C4-2B (cell line): Measurements from ENCODE around the gene HNRNPAB.

Experiments used
- ZFX ChIP-seq: fragments of 450-650 bp; IDR thresholded peaks from 2 replicates; pipeline ENCODE4 v1.6.1; 2017
- TF ChIP-seq, protein P1 (sequence below): fragments of 450-650 bp; conservative IDR thresholded peaks from 2 replicates; pipeline ENCODE4 v1.5.1; 2017; ENCODE audit warnings: mild to moderate bottlenecking

- TF ChIP-seq, protein P1, sequence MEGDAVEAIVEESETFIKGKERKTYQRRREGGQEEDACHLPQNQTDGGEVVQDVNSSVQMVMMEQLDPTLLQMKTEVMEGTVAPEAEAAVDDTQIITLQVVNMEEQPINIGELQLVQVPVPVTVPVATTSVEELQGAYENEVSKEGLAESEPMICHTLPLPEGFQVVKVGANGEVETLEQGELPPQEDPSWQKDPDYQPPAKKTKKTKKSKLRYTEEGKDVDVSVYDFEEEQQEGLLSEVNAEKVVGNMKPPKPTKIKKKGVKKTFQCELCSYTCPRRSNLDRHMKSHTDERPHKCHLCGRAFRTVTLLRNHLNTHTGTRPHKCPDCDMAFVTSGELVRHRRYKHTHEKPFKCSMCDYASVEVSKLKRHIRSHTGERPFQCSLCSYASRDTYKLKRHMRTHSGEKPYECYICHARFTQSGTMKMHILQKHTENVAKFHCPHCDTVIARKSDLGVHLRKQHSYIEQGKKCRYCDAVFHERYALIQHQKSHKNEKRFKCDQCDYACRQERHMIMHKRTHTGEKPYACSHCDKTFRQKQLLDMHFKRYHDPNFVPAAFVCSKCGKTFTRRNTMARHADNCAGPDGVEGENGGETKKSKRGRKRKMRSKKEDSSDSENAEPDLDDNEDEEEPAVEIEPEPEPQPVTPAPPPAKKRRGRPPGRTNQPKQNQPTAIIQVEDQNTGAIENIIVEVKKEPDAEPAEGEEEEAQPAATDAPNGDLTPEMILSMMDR, result no peak
- no peak for TF ChIP-seq ZFX
Measured at GRCh38 chr5:178180141-178180863, 24.0 kb upstream of the HNRNPAB start.
